COLO668 (cell line): Measurements from ENCODE around the gene PLCL2.

Experiments
- DNase-seq: peaks from one replicate; lab custom pipeline; 2025; ENCODE audit not compliant: unreplicated experiment; lab: John Stamatoyannopoulos, UW

PLCL2 gene

GRCh38 chr3:16890597-16891333 is 6.0 kb downstream of the PLCL2 start:
- no peak for DNase-seq

- DNase-seq, result peak; percentile 30
Observed at GRCh38 chr3:16893618-16894200, 9.0 kb downstream of the PLCL2 start.

- DNase-seq, result no peak
Observed at GRCh38 chr3:16896094-16896627, 11.4 kb downstream of the PLCL2 start.

GRCh38 chr3:16896820-16897219 is 12.1 kb downstream of the PLCL2 start:
- DNase-seq, result no peak

GRCh38 chr3:16897254-16897926 is 12.6 kb downstream of the PLCL2 start:
- DNase-seq, result peak; percentile 48

- DNase-seq, result no peak
Observed at GRCh38 chr3:16898595-16899395, 14.0 kb downstream of the PLCL2 start.

GRCh38 chr3:16899919-16900318 is 15.2 kb downstream of the PLCL2 start:
- no peak for DNase-seq

GRCh38 chr3:16900779-16901440 is 16.2 kb downstream of the PLCL2 start:
- DNase-seq, result no peak

- DNase-seq, result no peak
Observed at GRCh38 chr3:16904423-16905417, 20.0 kb downstream of the PLCL2 start.

GRCh38 chr3:16905704-16906103 is 20.9 kb downstream of the PLCL2 start:
- DNase-seq, result no peak

GRCh38 chr3:16906682-16907081 is 21.9 kb downstream of the PLCL2 start:
- DNase-seq, result no peak

GRCh38 chr3:16907243-16907642 is 22.5 kb downstream of the PLCL2 start:
- DNase-seq, result no peak

GRCh38 chr3:16908016-16908807 is 23.5 kb downstream of the PLCL2 start:
- DNase-seq, result no peak

- no peak for DNase-seq
Observed at GRCh38 chr3:16908896-16909295, 24.1 kb downstream of the PLCL2 start.

- no peak for DNase-seq
Observed at GRCh38 chr3:16909802-16910201, 25.0 kb downstream of the PLCL2 start.

GRCh38 chr3:16910207-16910606 is 25.5 kb downstream of the PLCL2 start:
- DNase-seq, result no peak

GRCh38 chr3:16911916-16912315 is 27.2 kb downstream of the PLCL2 start:
- no peak for DNase-seq

- no peak for DNase-seq
Observed at GRCh38 chr3:16912400-16913263, 27.9 kb downstream of the PLCL2 start.
